Measurements from ENCODE around the gene PCNA. TPM values are rescaled to one million over a fixed set of nuclear protein-coding genes. Genes with fewer than 3 reads are reported as not detected.
"Not testable (repeated sequence)": the region's sequence is repeated elsewhere in the genome, so short reads cannot be mapped to it uniquely, and the experiment has no call there.

The PCNA gene
- total and polyA plus RNA-seq, 2 donors (not counting 1 experiment from before 2014, with no cell fraction given) = 75.6 to 144 TPM

DNA sequence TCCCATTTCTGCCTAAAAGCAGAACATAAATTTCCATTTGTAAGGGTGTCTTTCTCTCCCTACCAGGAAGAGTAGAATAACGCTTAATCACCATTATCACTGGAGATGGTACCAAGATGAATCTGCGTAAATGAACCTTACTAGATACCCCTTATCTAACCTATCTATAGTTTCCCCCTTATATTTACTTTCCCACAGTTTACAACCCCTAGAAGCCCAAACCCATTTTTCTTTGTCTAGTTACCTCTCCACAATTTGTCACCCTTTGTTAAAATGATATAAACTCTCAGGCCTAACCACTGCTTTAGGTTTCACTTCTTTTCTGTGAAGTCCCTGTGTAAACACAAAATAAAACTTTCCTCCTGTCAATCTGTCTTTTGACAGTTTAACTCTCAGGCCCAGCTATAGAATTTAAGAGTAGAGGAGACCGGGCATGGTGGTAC is 45.5 kb downstream of the PCNA start:
- H3K9ac ChIP-seq (ENCODE audit: insufficient read depth, low read length) = no peak overlapping the region
- DNase-seq (ENCODE audit: low read depth in 2 of 2) = no peak
- no peak overlapping the region for H3K27ac ChIP-seq (ENCODE audit: insufficient read depth, low read length)
- H3K79me2 ChIP-seq (ENCODE audit: control insufficient read depth, insufficient read depth, low read length) = no peaks in the 10 kb centered on the region
- H3K4me2 ChIP-seq (ENCODE audit: extremely low read depth, insufficient read depth, low read length) = no peak overlapping the region
- no peaks in the 10 kb centered on the region for H3K9me3 ChIP-seq (ENCODE audit: control insufficient read depth, insufficient read depth, low read depth, low read length)
- H4K20me1 ChIP-seq (ENCODE audit: control insufficient read depth, extremely low read depth, insufficient read depth, low read length) = no peaks in the 10 kb centered on the region
- H3K4me3 ChIP-seq (replicated peaks in 1 of 4; ENCODE audit: control extremely low read depth in 1 of 4, insufficient read depth in 1 of 4, low read depth in 3 of 4, low read length in 4 of 4) = no peak overlapping the region
- no peak for TF ChIP-seq CTCF (conservative IDR thresholded peaks at IDR 0.05 in 1 of 2, IDR thresholded peaks at IDR 0.05 in 1 of 2; ENCODE audit: low read depth in 1 of 2, low read length in 2 of 2)
- no peak for TF ChIP-seq EZH2 (IDR thresholded peaks at IDR 0.05; ENCODE audit: low read length, missing control alignments)
- H3K27me3 ChIP-seq (ENCODE audit: control insufficient read depth, insufficient read depth, low read length) = no peaks in the 10 kb centered on the region
- H2AFZ ChIP-seq (ENCODE audit: low read length) = no peak overlapping the region
- peaks cover 7% of the 10 kb centered on the region for H3K4me1 ChIP-seq (ENCODE audit: control insufficient read depth, extremely low read depth, insufficient read depth, low read length)
- no peaks in the 10 kb centered on the region for H3K36me3 ChIP-seq (ENCODE audit: control insufficient read depth, insufficient read depth, low read length)

DNA sequence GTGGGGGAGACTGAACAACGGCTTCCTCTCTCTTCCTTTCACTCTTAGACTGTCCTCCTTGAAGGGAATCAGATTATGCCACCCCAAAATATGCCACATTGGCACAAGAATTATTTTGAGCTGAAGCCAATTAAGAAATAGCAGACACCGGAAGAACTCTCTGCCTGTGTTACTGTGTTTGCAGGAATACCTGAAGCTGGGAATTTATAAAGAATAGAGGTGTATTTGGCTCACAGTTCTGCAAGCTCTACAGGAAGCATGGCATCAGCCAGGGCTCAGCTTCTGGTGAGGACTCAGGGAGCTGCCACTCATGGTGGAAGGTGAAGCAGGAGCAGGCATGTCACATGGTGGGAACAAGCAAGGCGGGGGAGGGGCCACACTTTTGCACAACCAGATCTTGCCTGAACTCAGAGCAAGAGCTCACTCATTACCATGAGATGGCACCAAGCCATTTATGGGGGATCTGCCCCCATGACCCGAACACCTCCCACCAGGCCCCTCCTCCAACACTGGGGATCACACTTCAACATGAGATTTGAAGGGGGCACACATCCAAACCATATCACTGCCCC is 46.0 kb downstream of the PCNA start:
- DNase-seq (ENCODE audit: low read depth in 2 of 2) = no peak
- H3K4me1 ChIP-seq (ENCODE audit: control insufficient read depth, extremely low read depth, insufficient read depth, low read length) = peaks cover 7% of the 10 kb centered on the region
- no peak for TF ChIP-seq EZH2 (IDR thresholded peaks at IDR 0.05; ENCODE audit: low read length, missing control alignments)
- TF ChIP-seq CTCF (conservative IDR thresholded peaks at IDR 0.05 in 1 of 2, IDR thresholded peaks at IDR 0.05 in 1 of 2; ENCODE audit: low read depth in 1 of 2, low read length in 2 of 2) = no peak
- H3K9ac ChIP-seq (ENCODE audit: insufficient read depth, low read length) = no peak overlapping the region
- H2AFZ ChIP-seq (ENCODE audit: low read length) = peak overlapping the region; percentile 65
- no peaks in the 10 kb centered on the region for H4K20me1 ChIP-seq (ENCODE audit: control insufficient read depth, extremely low read depth, insufficient read depth, low read length)
- H3K4me2 ChIP-seq (ENCODE audit: extremely low read depth, insufficient read depth, low read length) = no peak overlapping the region
- H3K9me3 ChIP-seq (ENCODE audit: control insufficient read depth, insufficient read depth, low read depth, low read length) = no peaks in the 10 kb centered on the region
- H3K27ac ChIP-seq (ENCODE audit: insufficient read depth, low read length) = no peak overlapping the region
- H3K79me2 ChIP-seq (ENCODE audit: control insufficient read depth, insufficient read depth, low read length) = no peaks in the 10 kb centered on the region
- H3K27me3 ChIP-seq (ENCODE audit: control insufficient read depth, insufficient read depth, low read length) = no peaks in the 10 kb centered on the region
- H3K36me3 ChIP-seq (ENCODE audit: control insufficient read depth, insufficient read depth, low read length) = no peaks in the 10 kb centered on the region
- no peak overlapping the region for H3K4me3 ChIP-seq (replicated peaks in 1 of 4; ENCODE audit: control extremely low read depth in 1 of 4, insufficient read depth in 1 of 4, low read depth in 3 of 4, low read length in 4 of 4)

- TF ChIP-seq CTCF (conservative IDR thresholded peaks at IDR 0.05 in 1 of 2, IDR thresholded peaks at IDR 0.05 in 1 of 2; ENCODE audit: low read depth in 1 of 2, low read length in 2 of 2) (no peak), EZH2 (IDR thresholded peaks at IDR 0.05; ENCODE audit: low read length, missing control alignments) (no peak)
- Histone ChIP-seq H3K9me3 (ENCODE audit: control insufficient read depth, insufficient read depth, low read depth, low read length) (no peaks in the 10 kb centered on the region), H3K4me3 (replicated peaks in 1 of 4; ENCODE audit: control extremely low read depth in 1 of 4, insufficient read depth in 1 of 4, low read depth in 3 of 4, low read length in 4 of 4) (no peak overlapping the region), H3K36me3 (ENCODE audit: control insufficient read depth, insufficient read depth, low read length) (no peaks in the 10 kb centered on the region), H3K4me2 (ENCODE audit: extremely low read depth, insufficient read depth, low read length) (peak overlapping the region; percentile 54), H3K79me2 (ENCODE audit: control insufficient read depth, insufficient read depth, low read length) (no peaks in the 10 kb centered on the region), H3K4me1 (ENCODE audit: control insufficient read depth, extremely low read depth, insufficient read depth, low read length) (peaks cover 7% of the 10 kb centered on the region), H3K9ac (ENCODE audit: insufficient read depth, low read length) (no peak overlapping the region), H4K20me1 (ENCODE audit: control insufficient read depth, extremely low read depth, insufficient read depth, low read length) (no peaks in the 10 kb centered on the region), H2AFZ (ENCODE audit: low read length) (peak overlapping the region; percentile 65), H3K27ac (ENCODE audit: insufficient read depth, low read length) (peak overlapping the region; percentile 8), H3K27me3 (ENCODE audit: control insufficient read depth, insufficient read depth, low read length) (no peaks in the 10 kb centered on the region)
- DNase-seq (ENCODE audit: low read depth in 2 of 2) = peak; percentile 61 to 76
Observed at GRCh38 chr20:5072756-5073659, 46.8 kb downstream of the PCNA start.

- not testable (repeated sequence) for H2AFZ ChIP-seq (ENCODE audit: low read length); H3K4me1 ChIP-seq (ENCODE audit: control insufficient read depth, extremely low read depth, insufficient read depth, low read length)
Observed at GRCh38 chr20:5071942-5072341, 47.8 kb downstream of the PCNA start.

More at GRCh38 chr20:5071942-5072341, 47.8 kb downstream of the PCNA start:
- H3K4me3 ChIP-seq (replicated peaks in 1 of 4; ENCODE audit: control extremely low read depth in 1 of 4, insufficient read depth in 1 of 4, low read depth in 3 of 4, low read length in 4 of 4); H4K20me1 ChIP-seq (ENCODE audit: control insufficient read depth, extremely low read depth, insufficient read depth, low read length); DNase-seq (ENCODE audit: low read depth in 2 of 2); H3K9ac ChIP-seq (ENCODE audit: insufficient read depth, low read length); H3K27ac ChIP-seq (ENCODE audit: insufficient read depth, low read length); H3K9me3 ChIP-seq (ENCODE audit: control insufficient read depth, insufficient read depth, low read depth, low read length); H3K79me2 ChIP-seq (ENCODE audit: control insufficient read depth, insufficient read depth, low read length); H3K36me3 ChIP-seq (ENCODE audit: control insufficient read depth, insufficient read depth, low read length); H3K27me3 ChIP-seq (ENCODE audit: control insufficient read depth, insufficient read depth, low read length); H3K4me2 ChIP-seq (ENCODE audit: extremely low read depth, insufficient read depth, low read length): not testable (repeated sequence)
